Stimulated activated CD4-positive, alpha-beta T cell treated with anti-CD3 and anti-CD28 coated beads, TNF-alpha, amount 100 ng/mL, for 4 hours (primary cell): ENCODE data around the gene HMGCS2.

ENCODE experiments used
- DNase-seq, 3 experiments: peaks; one replicate each; pipeline ENCODE4 v3.0.0-alpha.2; 2020; ENCODE audit warnings: low read depth in 3 of 3

Gene HMGCS2

DNA sequence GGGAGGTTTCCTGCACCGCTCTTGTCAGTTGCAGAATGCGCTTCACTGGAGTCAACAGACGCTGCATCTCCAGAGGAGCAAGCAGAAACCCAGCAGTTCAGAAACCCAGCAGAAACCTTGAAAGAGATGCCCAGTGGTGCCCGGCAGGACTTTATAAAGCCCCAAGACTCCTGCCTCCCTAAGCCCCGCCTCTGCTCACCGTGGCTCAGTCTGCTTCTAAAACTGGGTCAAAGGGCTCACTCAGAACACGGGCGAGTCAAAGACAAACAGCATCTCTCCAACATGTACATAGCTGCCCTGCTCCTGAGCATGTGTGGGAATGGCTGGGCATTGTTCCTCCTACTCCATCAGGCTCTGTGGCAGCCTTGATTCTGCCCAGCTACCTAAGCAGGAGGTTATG is at the start of gene HMGCS2:
HMGCS2 (minus strand) TSS at position 128 of the 400 bp plus-strand sequence; CDS start at position 67, 61 bp downstream.
- no peak for DNase-seq

DNA sequence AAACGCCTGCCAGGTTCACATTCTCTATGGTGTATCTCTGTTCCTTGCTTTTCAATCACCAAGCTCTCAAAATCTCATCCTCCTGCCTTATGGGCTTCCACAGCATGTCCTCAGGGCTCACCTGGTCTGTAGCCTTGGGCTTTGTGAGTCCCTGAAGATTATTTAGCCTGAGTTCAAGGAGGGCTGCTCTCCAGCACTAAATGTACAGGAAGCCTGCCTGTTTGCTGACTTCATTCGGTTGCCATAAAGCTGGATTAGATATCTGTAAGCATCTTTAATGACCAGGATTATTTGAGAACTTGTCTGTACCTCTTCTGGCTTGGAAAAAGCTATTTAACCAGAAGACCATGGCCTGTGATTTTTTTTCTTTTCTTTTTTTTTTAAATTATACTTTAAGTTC is 49.5 kb upstream of the HMGCS2 start:
- no peak for DNase-seq

DNA sequence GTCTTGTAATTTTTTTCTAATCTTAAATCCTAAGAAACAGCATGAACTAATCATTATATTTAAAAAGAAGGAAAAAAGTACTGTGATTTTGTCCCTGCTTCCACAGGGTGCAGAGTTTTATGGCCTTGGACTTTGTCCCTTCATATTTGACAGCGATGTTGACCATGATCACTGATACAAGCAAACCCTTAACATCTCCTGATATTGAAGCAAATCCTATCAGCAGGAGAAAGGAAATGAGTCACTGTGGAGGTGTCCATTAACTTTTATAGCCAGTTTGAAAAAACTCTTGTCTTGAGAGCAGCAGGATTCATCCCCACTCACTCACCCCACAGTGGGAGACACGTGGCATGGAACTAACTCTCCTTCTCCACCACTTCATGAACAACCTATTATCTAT is 47.7 kb upstream of the HMGCS2 start:
- DNase-seq = no peak

DNA sequence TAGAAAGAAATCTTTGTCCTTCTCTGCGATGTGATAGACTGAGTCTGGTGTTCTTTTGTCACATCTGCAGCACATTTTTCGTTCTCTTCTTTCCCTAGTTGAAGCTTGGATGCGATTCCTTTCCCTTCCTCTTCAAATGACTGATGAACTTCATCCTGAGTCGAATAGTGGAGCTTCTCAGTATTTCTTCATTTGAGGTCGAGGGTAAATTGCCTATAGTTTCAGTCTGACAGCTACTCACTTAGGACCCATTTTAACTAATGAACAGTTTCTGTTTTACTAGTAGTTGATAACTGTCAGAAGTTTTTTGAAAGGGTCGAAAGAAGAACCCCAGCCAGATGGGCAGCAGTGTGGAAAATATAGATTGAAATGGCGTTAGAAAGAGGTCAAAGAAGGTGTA is 47.2 kb upstream of the HMGCS2 start:
- DNase-seq = no peak

DNA sequence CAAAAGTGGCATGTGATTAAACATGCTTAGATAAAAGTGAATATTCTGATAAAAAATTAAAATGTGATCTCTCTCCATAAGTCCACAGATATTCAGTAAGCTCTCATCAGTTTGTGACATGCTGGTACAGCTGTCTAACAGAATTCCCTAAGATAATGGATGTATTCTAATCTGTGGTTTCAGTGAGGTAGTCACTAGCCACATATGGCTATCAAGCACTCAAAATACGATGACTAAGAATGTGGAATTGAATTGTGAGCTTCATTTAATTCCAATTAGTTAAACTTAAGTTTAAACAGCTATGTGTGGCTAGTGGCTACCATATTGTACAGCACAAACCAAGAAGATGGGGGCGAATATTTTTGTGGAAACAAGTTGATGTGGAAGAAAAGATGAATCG is 46.7 kb upstream of the HMGCS2 start:
- no peak for DNase-seq

DNA sequence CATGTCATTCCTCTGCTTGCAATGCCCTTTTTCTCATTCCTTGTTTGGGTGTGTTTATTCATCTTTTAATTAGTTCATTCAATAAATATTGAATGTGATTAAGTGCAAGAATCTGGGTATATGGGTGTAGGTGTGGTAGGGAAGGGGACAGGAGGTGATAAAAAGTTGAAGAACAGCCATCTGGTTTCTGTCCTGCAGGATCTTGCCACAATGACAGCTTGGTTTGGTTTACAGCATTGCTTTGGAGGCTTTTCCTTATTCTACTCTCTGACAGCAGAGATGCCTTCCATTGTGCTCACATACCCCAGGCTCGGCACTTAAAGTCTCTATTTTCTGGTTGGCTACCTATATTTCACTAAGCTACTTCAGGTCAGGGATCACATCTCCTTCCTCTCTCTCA is 45.6 kb upstream of the HMGCS2 start:
- DNase-seq = no peak

DNA sequence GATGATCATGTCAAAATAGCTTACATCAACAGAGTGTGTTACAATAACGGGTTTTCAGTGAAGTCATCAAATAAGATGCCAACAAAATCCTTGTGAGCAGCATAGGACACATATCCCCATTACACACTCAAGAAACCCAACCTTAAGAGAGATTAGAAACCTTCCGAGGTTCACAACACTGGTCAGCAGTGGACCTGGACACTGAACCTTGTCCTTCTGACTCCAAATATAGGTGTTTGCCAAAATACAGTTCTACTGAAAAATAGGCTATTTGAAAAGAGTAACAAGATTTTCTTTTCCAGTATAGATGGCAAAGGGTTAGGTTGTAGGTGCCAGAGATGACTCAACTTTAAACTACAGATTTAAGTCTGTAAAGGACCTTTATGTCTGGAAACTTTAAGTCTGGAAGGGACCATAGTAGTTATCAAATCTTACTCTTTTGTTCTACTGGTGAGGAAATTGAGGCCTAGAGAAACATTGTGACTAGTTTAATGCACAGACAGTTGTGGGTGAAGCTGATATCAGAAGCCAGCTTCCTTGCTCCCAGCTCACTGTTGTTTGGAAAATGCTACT is 43.4 kb upstream of the HMGCS2 start:
- no peak for DNase-seq

DNA sequence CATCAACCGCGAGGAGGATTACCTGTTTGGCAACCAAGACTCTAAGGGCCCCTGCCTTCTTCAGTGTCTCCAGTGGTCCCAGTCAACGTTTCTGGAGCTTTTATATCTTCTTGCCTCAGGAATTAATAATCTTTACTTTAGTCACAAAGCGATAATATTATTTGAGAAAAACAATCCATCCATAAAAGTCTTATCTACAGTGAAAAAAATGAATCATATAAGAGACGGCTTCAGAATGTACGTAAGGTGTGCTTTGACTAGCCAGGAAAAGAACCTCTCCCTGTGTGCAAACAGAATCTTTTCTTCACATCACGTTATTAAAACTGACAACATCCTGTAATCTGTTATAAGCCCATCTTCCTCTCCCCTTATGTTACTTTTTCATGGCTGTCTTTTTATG is 42.7 kb upstream of the HMGCS2 start, which contains the start of gene REG4:
REG4 (minus strand) TSS at position 74 of the 400 bp plus-strand sequence. CDS start 2,691 bp downstream, outside the sequence.
- no peak for DNase-seq

DNA sequence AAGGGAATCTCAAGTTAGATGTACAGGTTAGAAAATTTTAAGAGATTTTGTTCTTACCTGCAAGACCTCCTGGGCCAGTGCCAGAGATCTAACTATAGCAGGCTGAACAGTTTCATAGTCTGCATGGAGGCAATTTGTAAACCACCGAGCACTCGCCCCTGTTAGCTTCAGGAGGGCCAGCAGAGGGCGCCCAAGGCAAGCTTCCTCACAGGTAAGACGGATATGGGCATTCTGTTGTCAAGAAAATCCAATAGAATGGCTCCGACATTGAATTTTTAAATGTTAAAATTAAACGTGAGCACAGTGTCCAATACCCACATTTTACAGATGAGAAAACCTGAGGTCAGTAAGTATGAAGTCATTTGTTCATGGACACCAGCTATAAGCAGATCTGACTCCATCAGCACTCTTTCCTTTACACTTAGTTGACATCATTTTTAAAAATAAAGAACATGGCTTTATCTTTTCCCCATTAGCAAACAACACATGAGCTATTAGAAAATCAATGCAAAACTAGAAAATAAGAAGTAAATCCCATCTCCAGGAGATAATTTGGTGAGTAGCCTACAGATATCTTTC is 40.4 kb upstream of the HMGCS2 start:
- peak; percentile 21 to 36 (median 26) for DNase-seq

DNA sequence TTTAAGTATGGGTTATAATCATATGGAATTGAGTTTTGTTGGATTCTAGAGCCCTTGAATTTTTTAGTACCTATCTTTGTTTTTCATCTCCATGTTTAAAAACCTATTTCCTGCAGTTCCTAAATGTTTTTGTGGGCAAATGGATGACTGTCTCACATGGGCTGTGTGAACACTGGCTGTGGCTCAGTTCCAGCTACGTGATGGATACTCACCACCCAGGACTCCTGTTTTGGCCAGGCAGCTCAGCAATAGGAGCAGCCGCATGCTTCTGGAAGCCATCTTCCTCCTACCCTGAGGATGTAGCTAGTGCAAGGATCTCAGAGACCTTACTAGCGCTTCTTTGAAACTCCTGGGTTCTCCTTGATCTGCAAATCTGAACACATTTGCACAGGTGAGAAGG is 39.8 kb upstream of the HMGCS2 start:
- DNase-seq = no peak

DNA sequence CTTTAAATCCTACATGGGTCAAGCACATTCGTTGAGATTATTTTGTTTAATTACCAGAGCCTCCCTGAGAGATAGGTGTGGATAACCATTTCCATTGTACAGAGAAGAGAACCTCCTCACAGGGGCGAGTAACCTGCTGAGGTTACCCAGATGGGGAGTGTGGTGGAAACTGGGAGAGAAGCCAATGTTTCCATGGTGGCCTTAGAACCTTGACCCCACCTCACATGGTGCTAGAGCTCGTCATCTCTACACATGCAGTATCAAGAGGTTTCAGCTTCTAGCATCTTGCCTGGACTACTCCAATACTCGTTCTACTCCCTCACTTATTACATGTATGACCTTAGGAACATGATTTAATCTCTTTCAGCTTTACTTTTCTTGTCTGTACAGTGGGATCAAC is 37.8 kb upstream of the HMGCS2 start:
- DNase-seq = no peak

DNA sequence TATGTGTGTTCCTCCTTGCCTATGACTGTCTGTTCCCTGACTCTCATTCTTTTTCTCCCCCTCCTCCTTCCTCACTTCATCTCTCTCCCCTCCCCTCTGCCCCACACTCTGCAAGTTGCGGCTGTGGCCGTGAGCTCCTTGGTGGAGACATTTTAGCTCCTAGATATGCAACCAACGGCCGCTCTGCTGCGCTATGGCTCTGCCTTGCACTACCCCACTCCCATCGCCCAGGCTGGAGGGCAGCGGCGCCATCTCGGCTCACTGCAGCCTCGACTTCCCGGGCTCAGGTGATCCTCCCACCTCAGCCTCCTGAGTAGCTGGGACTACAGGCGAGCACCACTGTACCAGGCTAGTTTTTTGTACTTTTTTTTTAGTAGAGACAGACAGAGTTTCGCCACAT is 37.0 kb upstream of the HMGCS2 start:
- no peak for DNase-seq

DNA sequence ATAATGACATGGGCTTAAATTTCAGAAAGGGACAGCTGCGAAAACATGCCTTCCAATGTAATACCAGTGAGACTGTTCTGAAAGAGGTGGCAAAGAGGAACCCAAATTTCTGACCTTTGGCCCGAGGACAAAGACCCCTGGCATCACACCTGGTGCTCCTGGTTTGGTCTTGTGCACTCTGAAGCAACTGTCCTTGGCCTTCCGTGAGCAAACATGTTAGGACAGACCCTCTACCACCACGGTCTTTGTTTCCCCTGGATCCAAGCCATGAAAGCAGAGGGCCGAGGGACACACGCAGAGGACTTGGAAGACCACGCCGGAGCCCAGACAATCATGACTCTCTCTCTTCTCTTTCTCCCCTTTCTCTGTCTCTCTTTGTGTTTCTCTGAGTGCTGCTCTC is 36.5 kb upstream of the HMGCS2 start:
- DNase-seq = no peak

DNA sequence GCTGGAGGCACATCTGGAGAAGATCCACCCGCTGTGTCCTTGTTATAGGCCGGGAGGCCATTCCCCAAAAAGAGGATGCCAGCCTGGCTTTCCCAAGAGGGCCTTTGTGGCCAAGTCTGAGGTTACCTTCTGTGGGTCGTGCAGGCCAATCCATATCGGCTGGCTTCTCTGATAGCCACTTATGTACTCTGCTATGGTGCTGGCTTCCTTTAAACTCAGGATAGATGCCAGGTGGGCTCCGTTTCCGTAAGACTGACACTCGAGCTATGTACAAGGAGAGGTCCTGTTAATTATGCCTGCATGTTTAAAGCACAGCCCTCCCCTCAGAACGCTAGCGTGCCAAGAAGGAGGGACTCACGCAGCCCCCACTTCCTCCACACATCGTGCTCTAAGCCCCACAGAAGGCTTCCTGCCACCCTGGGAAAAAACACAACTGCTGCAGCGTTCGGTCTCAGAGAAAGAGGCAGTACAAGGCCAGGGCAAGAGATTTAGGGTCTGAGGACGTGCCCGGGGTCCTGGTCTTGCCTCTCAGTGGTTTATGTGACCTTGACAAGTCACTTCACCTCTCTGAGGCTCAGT is 31.0 kb upstream of the HMGCS2 start:
- DNase-seq = no peak

DNA sequence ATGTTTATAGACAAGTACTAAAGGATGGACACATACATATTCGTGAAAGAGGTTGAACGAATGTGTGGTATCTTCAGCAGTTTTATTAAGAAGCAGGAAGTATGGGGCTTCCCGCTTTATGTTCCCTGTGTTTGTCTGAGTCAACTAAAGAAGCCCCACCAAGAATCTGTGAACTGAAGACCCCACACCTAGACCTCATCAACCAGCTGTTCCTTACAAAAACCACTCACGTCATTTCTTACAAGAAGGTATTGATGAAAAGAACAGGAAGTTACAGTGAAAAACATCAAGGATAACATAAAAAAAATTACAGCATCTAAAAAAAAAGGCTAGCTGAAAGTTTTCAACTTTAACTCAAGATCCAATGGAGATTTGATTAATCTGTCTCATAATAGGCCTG is 30.3 kb upstream of the HMGCS2 start:
- DNase-seq = no peak

DNA sequence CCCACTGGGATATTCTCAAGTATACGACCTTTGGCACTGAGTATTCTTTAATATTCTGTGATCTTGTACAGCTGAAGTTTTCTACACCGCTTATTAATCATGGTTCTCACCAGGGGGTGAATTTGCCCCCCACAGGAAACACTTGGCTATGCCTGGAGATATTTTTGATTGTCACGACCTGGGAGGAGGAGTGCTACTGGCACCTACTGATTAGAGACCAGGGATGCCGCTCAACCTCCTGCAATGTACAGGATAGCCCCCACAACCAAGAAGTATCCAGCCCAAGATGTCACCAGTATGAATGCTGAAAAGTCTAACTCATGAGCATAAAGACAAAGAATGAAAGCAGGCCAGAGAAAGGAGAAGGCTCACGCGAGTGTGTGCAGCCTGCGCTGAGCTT is 28.9 kb upstream of the HMGCS2 start:
- no peak for DNase-seq

DNA sequence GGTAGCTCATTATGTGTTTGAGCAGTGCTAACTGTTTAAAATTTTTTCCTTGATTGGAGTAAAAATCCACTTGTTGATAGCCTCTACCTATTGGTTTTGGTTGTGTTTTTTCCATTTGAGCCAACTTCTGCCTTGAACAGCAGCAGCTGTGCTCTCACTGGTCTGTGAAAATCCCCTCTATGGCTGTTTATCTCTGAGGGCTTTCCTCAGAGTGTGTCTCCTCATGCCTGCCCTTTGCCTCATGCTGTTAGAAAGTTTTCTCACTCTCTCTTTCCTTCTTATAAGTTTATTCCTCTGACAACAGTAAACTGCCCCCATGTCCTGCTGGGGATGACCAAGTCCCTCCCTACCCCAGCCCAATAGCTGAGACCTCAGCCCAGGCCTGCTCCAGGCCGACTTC is 28.5 kb upstream of the HMGCS2 start:
- no peak for DNase-seq

DNA sequence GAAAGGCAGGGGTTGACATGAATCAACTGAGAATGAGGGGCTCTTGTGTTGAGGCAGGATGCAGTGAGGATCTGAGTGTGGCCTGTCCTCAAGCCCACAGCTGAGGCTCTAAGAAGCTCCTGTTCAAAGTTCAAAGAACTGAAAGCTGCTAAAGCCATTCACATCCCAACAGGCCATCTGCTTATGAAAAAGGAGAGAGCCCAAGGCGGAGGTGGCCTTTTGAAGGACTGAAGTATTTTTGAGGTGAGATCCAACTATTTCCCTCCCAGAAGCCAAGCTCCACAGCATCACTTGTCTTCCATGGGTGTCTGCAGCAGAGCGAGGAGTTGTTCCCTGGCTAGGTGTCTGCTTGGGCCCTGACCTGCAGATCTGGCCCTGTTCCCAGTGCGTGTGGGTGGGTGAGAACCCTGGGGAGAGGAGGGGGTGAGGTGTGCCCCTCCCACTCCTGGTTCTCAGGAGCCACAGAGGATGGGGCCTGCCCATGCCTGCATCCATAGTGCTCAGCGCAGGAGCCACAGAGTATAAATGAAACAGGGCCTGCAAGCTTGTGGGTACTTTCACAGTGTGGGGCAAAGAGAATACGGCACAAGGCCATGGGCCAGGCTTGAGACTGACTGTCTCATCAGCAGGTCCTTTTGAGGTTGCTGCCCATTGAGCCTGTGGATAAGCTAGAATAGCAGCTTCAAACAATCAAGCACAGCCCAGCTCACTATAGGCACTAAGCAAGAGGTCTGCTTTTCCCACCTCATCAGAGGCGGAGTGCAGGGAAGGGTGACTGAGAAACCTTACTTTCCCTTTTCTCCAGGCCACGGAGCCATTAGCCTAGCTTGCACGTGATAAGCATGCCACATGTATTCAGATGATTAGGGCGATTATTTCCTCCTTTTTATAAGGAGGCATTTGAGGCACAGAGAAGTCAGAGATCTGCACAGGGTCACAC is 26.8 kb upstream of the HMGCS2 start:
- DNase-seq = no peak

DNA sequence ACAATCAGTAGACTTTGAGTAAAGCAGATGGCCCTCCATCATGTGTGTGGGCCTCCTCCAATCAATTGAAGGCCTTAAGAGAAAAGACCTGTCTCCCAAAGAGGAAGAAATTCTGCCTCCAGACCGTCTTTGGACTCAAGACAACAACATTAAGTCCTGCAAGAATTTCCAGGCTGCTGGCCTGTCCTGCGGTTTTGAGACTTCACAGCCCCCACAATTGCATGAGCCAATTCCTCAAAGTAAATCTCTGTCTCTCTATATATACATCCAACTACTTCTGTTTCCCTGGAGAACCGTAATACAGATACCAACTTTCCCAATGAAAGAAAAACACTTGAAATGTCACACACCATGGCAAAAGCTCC is 26.2 kb upstream of the HMGCS2 start:
- DNase-seq = no peak

DNA sequence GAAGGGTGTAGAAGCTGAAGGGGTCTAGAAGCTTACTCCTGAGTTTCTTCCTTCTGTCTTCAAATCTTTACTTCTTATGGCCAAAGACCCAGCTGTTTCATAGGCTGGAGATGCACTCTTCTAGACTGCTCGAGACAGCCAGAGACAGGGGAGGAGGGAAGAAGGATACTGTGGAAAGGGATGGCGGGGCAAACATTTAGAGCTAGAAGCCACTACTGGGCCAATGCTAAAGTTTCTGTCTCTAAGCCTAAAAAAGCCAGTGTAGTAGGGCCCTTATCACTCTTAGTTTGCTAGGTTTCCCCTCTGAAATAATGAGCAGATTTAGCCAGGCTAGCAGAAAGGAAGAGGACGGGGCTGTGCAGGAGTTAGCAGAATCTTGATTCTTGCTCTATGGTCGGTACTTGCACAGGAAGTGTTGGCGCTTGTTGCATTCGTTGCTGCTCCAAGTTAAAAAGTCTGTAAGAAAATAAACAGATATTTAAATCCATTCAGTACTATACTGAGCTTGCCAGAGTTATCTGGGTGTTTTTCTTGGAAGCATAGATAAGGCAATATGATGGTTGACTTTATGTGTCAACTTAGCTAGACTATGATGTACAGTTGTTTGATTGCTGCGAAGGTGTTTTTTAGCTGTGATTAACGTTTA is 25.6 kb upstream of the HMGCS2 start:
- no peak for DNase-seq

DNA sequence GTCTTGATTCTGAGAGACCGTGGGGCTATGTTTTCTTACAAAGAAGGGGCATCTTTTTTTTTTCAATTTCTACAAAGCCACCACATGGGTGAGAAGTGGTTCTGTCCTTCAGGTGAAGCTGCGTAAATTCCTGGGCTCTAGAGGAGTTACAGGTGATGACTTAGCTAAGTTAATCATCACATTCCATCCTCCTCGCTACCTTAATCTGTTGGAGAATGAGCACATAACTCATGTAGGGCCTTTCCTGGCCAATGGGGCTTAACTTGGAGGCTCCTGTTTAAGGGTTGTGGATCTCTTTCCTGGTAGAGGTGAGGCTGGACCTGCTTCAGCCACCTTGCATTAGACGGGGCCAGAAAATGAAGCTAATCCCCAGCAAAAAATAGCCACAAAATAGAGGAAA is 22.7 kb upstream of the HMGCS2 start:
- no peak for DNase-seq
